Mesothelial cell of epicardium (in vitro differentiated cells): ENCODE results near the gene JOSD2. TPM values are rescaled to one million over a fixed set of nuclear protein-coding genes. Genes with fewer than 3 reads are reported as not detected.

Experiments used
- DNase-seq, 2 experiments: peaks; one replicate each; pipeline ENCODE4 v3.0.0; 2021; ENCODE audit warnings: low spot score in 2 of 2; ENCODE audit not compliant: unreplicated experiment in 2 of 2
- H3K27ac Mint-ChIP-seq: 2 replicates; pipeline ENCODE4 v1.8.0; 2021; ENCODE audit warnings: mixed read lengths
- H3K27me3 Mint-ChIP-seq: 2 replicates; pipeline ENCODE4 v1.8.0; 2021; ENCODE audit warnings: low read depth, mixed read lengths
- H3K36me3 Mint-ChIP-seq: 2 replicates; pipeline ENCODE4 v1.8.0; 2021; ENCODE audit warnings: mixed read lengths
- H3K4me1 Mint-ChIP-seq: 2 replicates; pipeline ENCODE4 v1.8.0; 2021; ENCODE audit warnings: mixed read lengths
- H3K4me3 Mint-ChIP-seq: 2 replicates; pipeline ENCODE4 v1.8.0; 2021; ENCODE audit warnings: mild to moderate bottlenecking, moderate library complexity, mixed read lengths
- H3K9me3 Mint-ChIP-seq: 2 replicates; pipeline ENCODE4 v1.8.0; 2021; ENCODE audit warnings: mixed read lengths
- CTCF ChIP-seq: fragments of 200-600 bp; sonication (generic); IDR thresholded peaks from one replicate; pipeline ENCODE4 v1.5.0; 2021; ENCODE audit warnings: antibody characterized with exemption; ENCODE audit not compliant: unreplicated experiment
- total RNA-seq: library from RNA; stranded (reverse); gene quantifications from 3 replicates; pipeline ENCODE4 v1.2.1, GENCODE V29; 2021

Gene JOSD2
- total RNA-seq, 1 donor from 2014 or later = 17.5 TPM

- H3K27ac Mint-ChIP-seq = no peak overlapping the region
- no peak for DNase-seq
- H3K4me3 Mint-ChIP-seq = no peak overlapping the region
- H3K36me3 Mint-ChIP-seq = no peaks in the 10 kb centered on the region
- H3K4me1 Mint-ChIP-seq = no peaks in the 10 kb centered on the region
- H3K9me3 Mint-ChIP-seq = no peaks in the 10 kb centered on the region
- H3K27me3 Mint-ChIP-seq = no peaks in the 10 kb centered on the region
- no peak for TF ChIP-seq CTCF
Measured at GRCh38 chr19:50468818-50469217, 42.2 kb downstream of the JOSD2 start.

- Mint-ChIP-seq H3K27me3 (no peaks in the 10 kb centered on the region), H3K9me3 (no peaks in the 10 kb centered on the region), H3K36me3 (no peaks in the 10 kb centered on the region), H3K4me3 (no peak overlapping the region), H3K4me1 (no peaks in the 10 kb centered on the region), H3K27ac (no peak overlapping the region)
- TF ChIP-seq CTCF = no peak
- no peak for DNase-seq
Measured at GRCh38 chr19:50467566-50467965, 43.4 kb downstream of the JOSD2 start.

GRCh38 chr19:50466706-50467039, 44.3 kb downstream of the JOSD2 start:
- no peak overlapping the region for H3K4me3 Mint-ChIP-seq
- no peaks in the 10 kb centered on the region for H3K36me3 Mint-ChIP-seq
- H3K4me1 Mint-ChIP-seq = no peaks in the 10 kb centered on the region
- H3K9me3 Mint-ChIP-seq = no peaks in the 10 kb centered on the region
- H3K27me3 Mint-ChIP-seq = no peaks in the 10 kb centered on the region
- H3K27ac Mint-ChIP-seq = no peak overlapping the region
- no peak for TF ChIP-seq CTCF
- DNase-seq = no peak

- H3K36me3 Mint-ChIP-seq = no peaks in the 10 kb centered on the region
- DNase-seq = no peak
- no peak overlapping the region for H3K27ac Mint-ChIP-seq
- peaks cover 3% of the 10 kb centered on the region for H3K4me1 Mint-ChIP-seq
- H3K9me3 Mint-ChIP-seq = no peaks in the 10 kb centered on the region
- H3K27me3 Mint-ChIP-seq = no peaks in the 10 kb centered on the region
- no peak overlapping the region for H3K4me3 Mint-ChIP-seq
- TF ChIP-seq CTCF = no peak
Measured at GRCh38 chr19:50465986-50466705, 44.8 kb downstream of the JOSD2 start.

GRCh38 chr19:50465000-50465399, 46.0 kb downstream of the JOSD2 start:
- no peak overlapping the region for H3K4me3 Mint-ChIP-seq
- no peak for DNase-seq
- H3K27me3 Mint-ChIP-seq = no peaks in the 10 kb centered on the region
- H3K27ac Mint-ChIP-seq = no peak overlapping the region
- no peaks in the 10 kb centered on the region for H3K36me3 Mint-ChIP-seq
- H3K4me1 Mint-ChIP-seq = peaks cover 8% of the 10 kb centered on the region
- H3K9me3 Mint-ChIP-seq = no peaks in the 10 kb centered on the region
- TF ChIP-seq CTCF = no peak

GRCh38 chr19:50464348-50464747, 46.6 kb downstream of the JOSD2 start:
- DNase-seq = no peak
- H3K4me1 Mint-ChIP-seq = peaks cover 10% of the 10 kb centered on the region
- TF ChIP-seq CTCF = no peak
- no peak overlapping the region for H3K27ac Mint-ChIP-seq
- H3K27me3 Mint-ChIP-seq = no peaks in the 10 kb centered on the region
- no peaks in the 10 kb centered on the region for H3K36me3 Mint-ChIP-seq
- H3K9me3 Mint-ChIP-seq = no peaks in the 10 kb centered on the region
- no peak overlapping the region for H3K4me3 Mint-ChIP-seq
